Fibroblast of lung (primary cell): Measurements from ENCODE around the gene SPG11.

ENCODE experiments used
- CTCF ChIP-seq, 2 donors: IDR thresholded peaks in 1 of 2; conservative IDR thresholded peaks in 1 of 2; 1 replicate in 1 of 2; 2 replicates in 1 of 2; pipeline ENCODE4 v1.5.1; 2011 to 2012; ENCODE audit warnings: low read length in 2 of 2, control low read depth in 1 of 2, inconsistent platforms in 1 of 2, low read depth in 1 of 2, mild to moderate bottlenecking in 1 of 2
- EZH2 ChIP-seq: IDR thresholded peaks from 2 replicates; pipeline ENCODE4 v1.5.1; 2012; ENCODE audit warnings: low read length, control low read depth, mild to moderate bottlenecking; ENCODE audit errors: missing control alignments

- TF ChIP-seq CTCF (conservative IDR thresholded peaks at IDR 0.05 in 1 of 2, IDR thresholded peaks at IDR 0.05 in 1 of 2; ENCODE audit: low read depth in 1 of 2, low read length in 2 of 2) (no peak), EZH2 (no peak)
Observed at GRCh38 chr15:44591326-44591725, 72.1 kb downstream of the SPG11 start.
